GM21576 (cell line): Measurements from ENCODE around the gene ATP5F1E.

ENCODE experiments used
- ATAC-seq: cut with Tn5 transposase; IDR thresholded peaks from one replicate; pipeline ENCODE4 v1.9.1; 2021; ENCODE audit warnings: mild to moderate bottlenecking, moderate library complexity; ENCODE audit not compliant: unreplicated experiment

Gene ATP5F1E

DNA sequence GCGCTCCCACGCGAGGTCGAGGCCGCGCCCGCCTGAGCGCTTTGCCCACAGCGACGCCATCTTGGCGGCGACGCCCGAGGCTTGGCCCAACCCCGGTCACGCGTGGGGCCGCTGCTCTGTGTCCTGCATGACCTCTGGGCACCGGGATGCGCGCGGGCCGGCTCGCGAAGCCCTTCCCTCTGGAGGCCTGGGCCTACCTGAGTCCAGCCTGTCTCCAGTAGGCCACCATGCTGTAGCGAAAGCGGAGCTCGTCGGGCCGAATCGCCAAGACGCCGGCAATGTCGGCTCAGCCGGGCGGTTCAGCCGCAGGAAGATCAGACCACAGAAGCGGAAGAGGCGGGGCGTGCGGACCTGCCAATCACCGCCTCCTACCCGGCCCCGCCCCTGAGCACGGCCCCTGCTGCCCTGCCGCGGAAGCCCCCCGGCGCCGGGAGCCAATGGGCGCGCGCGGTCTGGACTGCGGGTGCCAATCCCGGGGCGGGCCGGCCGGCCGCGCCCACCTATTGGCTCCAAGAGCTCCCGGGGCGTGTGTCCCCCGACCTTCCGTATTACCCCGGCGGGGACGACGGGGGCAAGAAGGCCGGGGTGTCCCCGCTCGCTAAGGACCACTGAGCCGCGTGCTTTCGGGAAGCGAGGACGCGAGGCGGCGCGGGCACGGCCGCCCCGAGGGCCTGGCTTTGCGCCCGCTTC is at the start of gene ATP5F1E:
ATP5F1E (minus strand) TSS at position 313 of the 690 bp plus-strand sequence; CDS start at position 229, 84 bp downstream.
- peak; percentile 87 for ATAC-seq

DNA sequence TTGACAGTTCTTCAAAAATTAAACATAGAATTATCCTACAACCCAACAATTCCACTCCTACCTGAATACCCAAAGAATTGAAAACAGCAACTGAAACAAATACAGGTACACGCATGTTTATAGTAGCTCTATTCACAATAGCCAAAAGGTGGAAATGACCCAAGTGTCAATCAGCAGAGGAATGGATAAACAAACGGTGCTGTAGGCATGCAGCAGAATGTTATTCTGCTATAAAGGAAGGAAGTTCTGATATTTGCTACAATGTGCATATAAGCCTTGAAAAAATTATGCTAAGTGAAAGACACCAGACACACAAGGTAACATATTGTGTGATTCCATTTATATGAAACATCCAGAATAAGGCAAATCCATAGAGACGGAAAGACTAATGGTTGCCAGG is 48.9 kb upstream of the ATP5F1E start:
- ATAC-seq: no peak

DNA sequence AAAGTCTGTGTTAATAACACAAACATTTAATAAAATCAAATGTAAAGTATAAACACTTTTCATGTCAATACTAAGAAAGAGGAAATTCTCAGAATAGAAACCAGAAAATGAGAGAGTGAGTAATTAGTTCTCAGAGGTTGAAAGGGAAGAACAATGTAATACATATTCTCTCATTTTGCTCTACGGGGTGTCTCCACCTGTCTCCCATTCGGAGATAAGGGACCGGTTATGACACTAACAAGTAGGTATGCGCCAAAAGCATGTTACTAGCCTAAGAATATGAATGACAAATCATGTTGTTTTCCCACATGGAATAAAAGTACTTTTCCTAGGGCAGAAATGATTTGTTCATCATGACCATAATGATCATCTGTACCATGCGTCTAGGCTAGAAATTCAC is 46.1 kb upstream of the ATP5F1E start:
- ATAC-seq: no peak

DNA sequence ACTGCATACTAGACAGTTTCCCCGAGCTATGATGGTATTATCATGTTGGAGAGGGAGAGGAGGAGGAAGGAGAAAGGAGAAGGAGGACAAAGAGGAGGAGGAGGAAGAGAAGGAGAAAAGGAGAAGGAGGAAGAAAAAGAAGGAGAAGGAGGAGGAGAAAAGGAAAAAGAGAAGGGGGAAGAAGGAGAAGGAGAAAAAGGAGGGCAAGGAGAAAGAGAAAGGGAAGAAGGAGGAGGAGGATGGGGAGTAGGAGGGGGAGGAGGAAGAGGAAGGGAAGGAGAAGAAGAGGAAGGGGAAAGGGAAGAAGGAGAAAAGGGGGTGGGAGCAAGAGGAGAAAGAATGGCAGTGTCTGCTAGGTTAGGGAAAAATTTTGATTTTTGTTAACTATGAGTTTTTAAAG is 45.6 kb upstream of the ATP5F1E start:
- ATAC-seq: no peak

DNA sequence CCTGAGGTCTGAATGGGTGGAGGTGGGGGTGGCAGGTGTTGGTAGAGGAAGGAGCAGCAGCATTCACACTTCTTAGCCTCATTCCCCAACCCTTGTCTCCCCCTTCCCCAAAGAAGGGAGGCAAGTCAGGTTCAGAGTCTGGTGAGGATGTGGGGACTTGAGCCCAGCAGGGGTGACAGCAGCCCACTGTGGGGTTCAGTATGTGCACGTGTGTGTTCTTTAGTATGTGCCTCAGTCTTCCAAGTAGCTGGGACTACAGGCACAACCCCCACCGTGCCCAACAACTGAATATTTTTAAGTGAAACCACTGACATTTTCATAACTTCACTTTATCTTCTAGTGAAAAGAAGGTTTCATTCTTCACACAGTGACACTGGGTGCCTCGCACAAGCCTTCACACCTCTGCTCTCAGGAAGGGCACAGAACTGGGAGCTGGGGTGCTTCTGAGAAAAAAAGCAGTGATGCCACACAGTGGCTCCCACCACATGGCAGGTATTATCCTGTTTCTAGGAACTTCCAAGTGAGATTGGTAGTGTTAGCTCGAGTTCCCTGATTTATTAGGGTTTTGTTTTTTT is 43.9 kb upstream of the ATP5F1E start:
- ATAC-seq: no peak

DNA sequence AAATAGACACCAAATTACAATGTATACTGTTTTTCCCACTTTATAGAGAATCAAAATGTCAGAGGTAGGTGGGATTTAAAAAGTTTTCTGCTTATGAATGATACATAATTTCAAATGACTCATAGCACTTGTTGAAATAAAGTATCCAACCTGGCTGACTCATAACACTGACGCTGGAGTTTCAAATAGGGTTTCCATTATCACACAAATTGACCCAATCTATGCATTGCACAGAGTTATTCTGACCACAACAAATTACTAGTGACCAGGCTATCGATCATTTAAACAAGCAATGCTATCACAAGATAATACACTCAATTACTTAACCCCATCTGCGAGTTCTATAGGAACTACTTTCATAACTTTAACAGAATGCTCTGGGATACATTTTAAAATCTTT is 42.3 kb upstream of the ATP5F1E start:
- ATAC-seq: no peak

DNA sequence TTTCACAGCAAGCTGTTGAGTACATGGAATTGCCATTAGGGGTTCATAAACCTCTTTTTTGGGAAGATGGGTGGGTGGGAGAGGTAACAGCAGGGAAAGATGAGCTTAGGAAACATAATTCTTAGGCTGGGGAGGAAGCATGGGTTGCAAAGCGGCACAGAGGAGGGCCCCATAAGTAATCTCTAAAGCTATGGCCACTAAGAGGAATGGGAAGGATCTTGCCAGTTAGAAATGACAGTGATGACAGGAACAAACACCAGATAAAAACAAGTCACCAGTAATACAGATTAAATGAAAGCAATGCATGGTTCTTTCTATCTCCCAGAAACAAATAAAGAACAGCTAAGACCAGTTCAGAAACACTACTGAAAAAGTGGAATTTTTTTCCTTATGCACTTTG is 41.4 kb upstream of the ATP5F1E start:
- no peak for ATAC-seq

DNA sequence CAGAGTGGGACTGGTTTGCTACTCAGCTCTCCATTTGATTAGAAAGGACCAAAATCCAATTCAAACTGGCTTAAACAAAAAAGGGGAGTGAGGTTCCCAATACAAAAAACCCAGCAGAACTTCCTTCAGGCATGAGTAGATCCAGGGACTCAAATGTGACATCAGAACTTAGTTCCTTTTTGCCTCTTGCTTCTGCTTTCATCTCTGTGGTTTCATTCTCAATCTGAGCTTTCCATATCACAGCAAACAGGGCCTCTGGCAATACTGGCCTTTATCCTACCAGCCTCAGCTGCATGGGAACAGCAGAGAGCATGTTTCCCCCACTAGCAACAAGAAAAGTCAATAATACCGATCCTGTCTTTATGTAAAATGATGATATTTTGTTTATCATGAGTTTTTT is 39.1 kb upstream of the ATP5F1E start:
- no peak for ATAC-seq

DNA sequence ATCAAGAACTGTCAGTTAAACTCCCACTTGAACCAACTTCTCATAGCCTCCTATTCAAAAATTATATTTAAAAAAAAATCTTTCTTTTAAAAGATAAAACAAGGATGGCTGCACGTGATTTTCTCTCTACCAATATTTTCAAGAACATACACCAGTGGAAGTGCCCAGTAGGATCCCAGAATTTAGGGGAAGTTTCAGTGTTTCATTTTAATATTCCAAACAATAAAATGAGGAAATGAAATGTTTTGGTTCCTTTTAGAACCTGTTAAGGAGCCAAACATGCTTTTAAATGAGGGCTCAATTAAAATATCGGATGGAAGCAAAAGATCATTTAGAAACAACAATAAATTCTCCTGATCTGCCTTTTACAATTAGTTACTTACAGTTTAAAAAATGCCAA is 36.9 kb upstream of the ATP5F1E start:
- ATAC-seq: no peak

DNA sequence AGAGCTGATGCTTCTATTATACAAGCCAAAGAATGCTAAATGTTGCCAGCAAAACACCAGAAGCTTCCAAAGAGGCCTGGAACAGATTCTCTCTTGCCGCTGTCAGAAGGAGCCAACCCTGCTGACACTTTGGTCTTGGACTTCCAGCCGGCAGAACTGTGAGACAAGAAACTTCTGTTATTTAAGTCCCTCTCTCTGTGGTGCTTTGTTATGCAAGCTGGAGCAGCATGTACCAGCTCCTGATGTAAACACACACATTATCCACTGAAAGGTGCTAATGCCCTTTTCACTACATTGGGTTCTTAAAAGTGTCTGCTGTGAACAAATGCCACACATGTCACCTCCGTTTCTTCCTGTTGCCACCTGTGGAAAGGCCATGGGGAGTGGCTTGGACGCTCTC is 36.4 kb upstream of the ATP5F1E start:
- ATAC-seq: no peak

DNA sequence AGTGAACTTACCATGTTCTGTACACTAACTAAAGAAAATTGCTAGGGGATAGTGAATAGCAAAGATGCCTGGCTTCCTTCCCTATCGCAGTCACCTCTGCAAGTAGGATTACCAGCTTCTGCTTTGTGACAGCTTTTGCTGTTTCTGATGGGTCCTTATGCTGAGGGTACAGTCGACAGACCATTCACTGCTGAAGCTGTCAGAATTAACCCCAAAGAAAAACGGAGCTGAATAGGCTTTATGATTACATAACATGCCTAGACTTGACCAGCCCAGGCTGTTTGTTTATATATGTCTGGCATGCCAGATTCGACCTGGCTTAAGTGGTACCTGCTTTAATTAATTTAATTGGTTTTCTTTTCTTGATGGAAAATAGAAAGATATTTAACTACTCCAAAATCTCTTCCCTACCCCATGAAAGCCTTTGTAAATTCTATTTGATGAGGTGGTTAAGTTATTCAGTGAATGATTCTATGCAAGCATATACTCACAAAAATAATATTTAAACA is 32.1 kb upstream of the ATP5F1E start:
- ATAC-seq: no peak

DNA sequence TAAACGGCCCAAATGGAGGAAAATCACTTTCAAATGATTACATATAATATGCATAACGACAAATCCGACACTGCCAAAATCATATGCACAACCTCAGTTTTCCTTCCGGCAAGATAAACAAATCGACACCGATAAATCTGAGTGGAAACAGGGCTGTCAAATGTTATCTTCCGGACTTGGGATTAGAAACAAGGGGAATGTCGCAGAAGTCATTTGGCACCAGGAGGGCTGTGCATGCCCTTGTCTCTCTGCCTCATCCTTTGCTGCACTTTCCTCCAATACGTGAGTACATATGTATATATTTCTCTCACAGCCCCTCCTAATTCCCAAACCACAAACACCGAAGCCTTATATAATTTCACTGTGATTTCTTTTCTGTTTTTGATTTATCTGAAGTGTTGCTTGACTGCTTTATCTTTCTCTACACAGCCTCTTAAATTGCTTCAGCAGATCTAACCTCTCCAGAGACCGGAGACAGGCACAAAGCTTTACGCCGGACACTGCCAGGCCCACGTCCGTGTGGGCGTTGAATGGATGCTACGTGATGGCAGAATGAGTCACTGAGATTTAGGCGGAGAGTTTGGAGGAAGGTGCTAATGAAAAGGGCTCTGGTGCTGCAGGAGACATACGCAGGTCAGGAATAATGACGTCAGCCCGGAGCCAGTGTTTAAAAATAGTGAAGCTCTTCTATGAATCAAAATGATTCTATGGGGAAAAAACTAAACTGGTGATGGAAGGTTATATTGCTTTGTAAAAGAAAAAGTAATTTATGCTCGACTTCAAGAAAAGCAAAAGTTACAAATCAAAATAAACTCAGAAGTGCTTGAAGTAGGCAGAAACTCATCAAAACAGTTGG is 31.5 kb upstream of the ATP5F1E start:
- ATAC-seq: no peak

DNA sequence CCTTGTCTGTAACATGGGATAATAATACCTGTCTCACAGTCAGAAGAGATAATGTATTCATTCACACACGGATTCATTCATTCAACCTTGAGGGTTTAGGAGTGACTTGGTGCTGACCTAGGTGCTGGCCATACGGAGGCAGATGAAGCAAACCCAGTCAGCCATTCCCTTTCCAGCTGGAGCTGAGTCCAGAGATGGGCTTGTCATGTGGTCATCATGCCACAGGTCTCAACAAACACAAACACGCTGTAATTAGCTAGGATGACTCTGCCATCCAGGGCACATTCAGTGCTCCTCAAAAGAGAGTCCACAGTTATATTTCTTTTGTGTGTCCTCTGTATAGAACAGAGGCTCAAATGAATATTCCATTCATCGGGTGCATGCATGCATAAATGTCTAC is 29.9 kb upstream of the ATP5F1E start:
- no peak for ATAC-seq

DNA sequence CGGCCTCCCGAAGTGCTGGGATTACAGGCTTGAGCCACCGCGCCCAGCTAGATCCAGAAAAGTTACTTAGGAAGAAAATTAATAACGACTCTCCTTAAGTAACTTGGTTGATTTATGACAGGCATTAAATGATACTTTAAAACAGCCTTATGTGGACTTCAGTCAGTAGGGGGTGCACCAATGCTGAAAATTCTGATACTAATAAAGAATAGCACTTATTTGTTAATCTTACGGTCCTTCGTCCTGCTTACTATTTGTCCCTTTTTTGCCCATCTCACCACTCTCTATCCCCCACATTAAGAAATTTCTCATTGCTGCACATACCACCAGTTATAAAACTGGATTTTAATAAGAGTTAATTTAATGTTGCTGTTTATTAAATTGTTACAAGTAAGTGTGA is 23.2 kb upstream of the ATP5F1E start:
- no peak for ATAC-seq

DNA sequence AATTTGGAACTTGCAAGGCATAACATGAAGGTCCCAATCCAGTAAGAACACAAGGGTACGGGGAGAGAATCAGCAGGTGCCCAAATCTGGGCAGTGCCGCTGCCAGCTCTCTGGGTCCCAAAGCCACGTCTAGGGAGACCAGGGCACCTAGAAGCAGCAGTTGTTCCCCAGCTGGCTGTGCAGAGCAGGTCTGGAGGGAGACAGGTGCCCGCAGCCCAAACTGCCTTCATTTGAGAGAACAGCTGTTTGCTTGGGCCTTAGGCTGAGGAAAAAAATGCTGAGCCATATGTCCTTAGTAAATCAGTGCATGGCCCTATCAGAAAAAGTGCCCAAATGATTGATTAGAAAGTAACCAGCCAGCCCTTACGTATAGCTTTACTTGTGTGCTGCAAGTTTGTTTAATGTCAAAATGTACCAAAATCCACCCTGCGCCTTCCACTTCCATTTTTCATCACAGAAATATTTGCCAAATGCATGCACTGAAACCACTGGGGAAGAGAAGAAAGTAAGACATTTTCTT is 19.6 kb upstream of the ATP5F1E start:
- ATAC-seq: no peak

DNA sequence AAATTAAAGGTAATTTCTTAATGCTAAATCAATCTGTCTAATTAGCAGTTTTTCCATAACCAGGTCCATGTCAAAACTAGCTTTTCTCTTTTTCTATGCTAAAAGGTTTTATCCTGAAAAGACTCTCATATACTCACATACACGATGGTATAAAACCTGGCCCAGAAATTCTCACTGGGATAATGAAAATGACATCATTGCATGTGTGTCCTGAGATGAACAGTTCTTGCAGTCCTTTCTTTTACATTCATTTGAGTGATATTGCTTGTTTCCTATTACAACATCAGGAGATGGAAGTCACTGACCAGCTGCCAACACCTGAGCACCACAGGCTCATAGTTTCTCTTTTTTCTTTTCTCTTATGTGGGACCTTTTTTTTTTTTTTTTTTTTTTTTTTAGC is 18.3 kb upstream of the ATP5F1E start:
- ATAC-seq: no peak

DNA sequence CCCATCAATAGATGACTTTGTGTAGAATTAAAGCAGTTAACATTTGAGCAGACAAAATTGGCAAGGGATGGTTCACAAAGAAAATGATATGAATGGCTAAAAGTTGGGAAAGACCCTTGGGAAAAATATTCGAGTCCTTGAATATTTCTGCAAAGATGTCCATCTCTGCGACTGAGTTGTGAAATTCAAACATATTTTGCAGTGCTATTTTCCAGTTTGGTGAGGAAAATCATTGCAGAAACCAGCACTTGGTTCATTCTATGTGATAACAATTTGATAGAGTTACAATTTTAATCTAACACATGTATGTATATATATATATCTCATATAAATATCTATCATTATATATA is 16.5 kb upstream of the ATP5F1E start:
- ATAC-seq: no peak

DNA sequence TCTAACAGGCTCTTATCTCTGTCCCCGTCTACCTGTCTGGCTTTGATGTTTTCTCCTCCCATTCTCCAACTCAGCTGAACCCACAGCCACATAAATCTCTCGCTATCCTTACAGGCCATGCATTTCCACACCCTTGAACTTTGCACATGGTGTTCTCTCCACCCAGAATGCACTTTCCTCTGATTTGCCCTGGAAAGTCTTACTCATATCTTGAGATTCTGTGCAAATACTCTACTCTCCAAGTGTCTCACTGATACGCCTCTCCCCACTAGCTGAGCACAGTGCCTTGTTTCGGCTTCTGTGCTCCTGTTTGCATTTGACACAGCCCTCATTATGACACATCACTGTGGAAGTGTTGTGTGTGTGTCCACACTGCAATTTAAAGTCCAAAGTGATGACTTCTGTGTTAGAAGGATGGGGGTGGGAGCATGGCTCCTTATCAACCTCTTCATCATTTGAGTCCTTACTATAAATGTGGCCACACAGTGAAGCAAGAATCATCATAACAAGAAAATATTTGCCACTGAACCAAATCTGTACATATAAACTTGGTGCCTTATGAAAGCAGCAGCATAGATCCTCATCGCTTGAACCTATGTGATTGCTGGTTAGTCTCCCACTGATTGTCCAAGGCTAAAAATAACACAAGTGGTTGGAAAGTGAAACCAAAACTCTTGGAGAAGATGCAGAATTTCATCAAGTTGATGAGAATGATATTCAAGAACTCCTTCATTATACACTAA is 16.0 kb upstream of the ATP5F1E start:
- ATAC-seq: no peak

DNA sequence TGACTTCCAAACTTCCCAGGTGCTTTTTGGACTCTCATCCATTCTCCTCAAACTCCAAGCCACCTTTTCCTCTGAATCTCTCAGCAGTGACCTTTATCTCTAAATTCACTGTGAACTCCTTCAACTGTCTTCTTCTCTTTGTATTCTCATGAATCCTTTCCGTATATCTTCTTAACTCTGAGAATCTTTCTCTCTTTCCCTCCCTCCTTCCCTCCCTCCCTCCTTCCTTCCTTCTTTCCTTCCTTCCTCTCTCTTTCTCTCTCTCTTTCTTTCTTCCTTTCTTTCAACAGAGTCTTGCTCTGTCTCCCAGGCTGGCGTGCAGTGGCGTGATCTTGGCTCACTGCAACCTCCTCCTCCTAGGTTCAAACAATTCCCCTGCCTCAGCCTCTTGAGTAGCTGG is 14.7 kb upstream of the ATP5F1E start:
- ATAC-seq: no peak

DNA sequence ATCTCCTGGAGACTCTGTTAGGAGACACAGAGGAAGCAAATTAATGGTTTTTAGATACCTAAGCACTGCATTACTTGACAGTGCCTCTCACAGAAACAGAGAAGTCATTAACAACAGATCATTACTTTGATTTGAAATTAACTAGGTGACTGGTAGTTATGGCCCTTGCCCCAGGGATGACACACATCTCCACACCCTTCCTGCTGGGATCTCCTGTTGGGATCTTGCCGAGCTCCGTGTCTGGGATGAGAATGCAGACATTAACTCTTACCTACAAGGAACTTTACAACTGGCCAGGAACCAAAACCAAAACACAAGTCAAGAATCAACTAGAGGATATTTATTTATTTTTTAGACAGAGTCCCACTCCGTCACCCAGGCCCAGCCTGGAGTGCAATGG is 12.7 kb upstream of the ATP5F1E start:
- ATAC-seq: no peak

DNA sequence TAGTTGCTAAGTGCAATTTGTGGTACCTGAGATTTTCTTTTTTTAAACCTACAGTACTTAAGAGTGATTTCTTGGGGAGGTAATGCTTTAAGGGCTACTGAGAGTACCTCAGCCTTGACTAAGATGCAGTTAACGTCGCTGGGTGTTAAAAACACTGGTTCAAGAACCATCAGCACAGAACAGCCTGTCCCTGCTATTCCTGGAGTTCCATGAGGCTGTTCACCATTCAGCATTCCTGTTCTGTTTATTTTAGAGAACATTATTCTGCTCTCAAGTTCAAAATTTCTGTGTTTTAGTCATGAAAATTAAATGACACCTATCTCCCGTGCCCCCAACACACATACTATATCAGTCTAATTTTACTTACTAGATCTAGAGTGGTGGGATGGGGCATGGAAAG is 12.2 kb upstream of the ATP5F1E start:
- ATAC-seq: no peak
